Body of pancreas (tissue), 4 donors: Measurements from ENCODE around the gene MMP20.

ENCODE experiments used
- CTCF ChIP-seq, 7 experiments: fragments of 450-650 bp in 4 of 7; fragments of 200-600 bp in 3 of 7; sonication (generic) in 3 of 7; IDR thresholded peaks; one replicate each; pipeline ENCODE4 v1.5.1; 2016 to 2019; ENCODE audit warnings: antibody characterized with exemption in 7 of 7
- POLR2A ChIP-seq, 3 donors: fragments of 450-650 bp; IDR thresholded peaks; one replicate each; pipeline ENCODE4 v1.6.1; 2016; ENCODE audit warnings: antibody characterized with exemption in 3 of 3, mild to moderate bottlenecking in 2 of 3

- TF ChIP-seq CTCF (IDR thresholded peaks at IDR 0.05) (no peak), POLR2A (IDR thresholded peaks at IDR 0.05) (no peak)
These were observed 73.9 kb downstream of the MMP20 start for GRCh38 chr11:102551169-102551781.
